K562 (cell line): ENCODE measurements around the gene EIF1. TPM values are rescaled to one million over a fixed set of nuclear protein-coding genes. Genes with fewer than 3 reads are reported as not detected.

ENCODE experiments used
- CCAR2 ChIP-seq: fragments of 200-400 bp; formaldehyde crosslinking; IDR thresholded peaks from 2 replicates; pipeline ENCODE4 v1.6.1; 2017; ENCODE audit warnings: mild to moderate bottlenecking, low read depth, low read length
- E2F8 ChIP-seq: fragments of 450-650 bp; IDR thresholded peaks from 2 replicates; pipeline ENCODE4 v1.7.1; 2018; ENCODE audit warnings: mild to moderate bottlenecking, low read depth; ENCODE audit not compliant: partially characterized antibody
- ELF2 ChIP-seq: fragments of 250-450 bp; sonication (Bioruptor Pico); IDR thresholded peaks from 2 replicates; pipeline ENCODE4 v1.5.0; 2021; ENCODE audit warnings: mild to moderate bottlenecking
- POLR3G ChIP-seq: IDR thresholded peaks from 2 replicates; pipeline ENCODE4 v1.6.1; 2011; ENCODE audit not compliant: insufficient read length, insufficient replicate concordance; ENCODE audit errors: extremely low read depth
- SIRT6 ChIP-seq: IDR thresholded peaks from one replicate; pipeline ENCODE4 v1.6.1; 2012; ENCODE audit warnings: low read depth, mild to moderate bottlenecking, control low read depth, inconsistent platforms, low read length, moderate library complexity
- USF2 ChIP-seq: sonication (generic); formaldehyde crosslinking; IDR thresholded peaks from 2 replicates; pipeline ENCODE4 v1.5.0; 2020; ENCODE audit warnings: missing genetic modification reagents
- ZBTB8A ChIP-seq: fragments of 450-650 bp; IDR thresholded peaks from 2 replicates; pipeline ENCODE4 v1.6.1; 2018; ENCODE audit warnings: mild to moderate bottlenecking, moderate library complexity; ENCODE audit not compliant: partially characterized antibody
- ZNF764 ChIP-seq: fragments of 250-450 bp; sonication (Bioruptor Pico); IDR thresholded peaks from 2 replicates; pipeline ENCODE4 v1.4.0; 2020; ENCODE audit warnings: low read depth, mild to moderate bottlenecking, moderate library complexity
- polyA plus RNA-seq, 8 experiments: library from polyadenylated mRNA; depleted of rRNA in 4 of 8; stranded (reverse) in 5 of 8; unstranded in 3 of 8; fragments of >200 nt; fragmentation: Nextera tagmentation in 2 of 8; fragmentation: Illumina TruSeq in 1 of 8; extraction: Ambion mirVana in 2 of 8; extraction: Trizol in 1 of 8; gene quantifications; 2 replicates each; pipeline versions ENCODE4 v1.2.1 to v1.2.3, GENCODE V29; 2011 to 2014; ENCODE audit warnings: inconsistent platforms in 1 of 8, missing spikeins in 1 of 8
- total RNA-seq, 7 experiments: library from RNA; depleted of rRNA in 6 of 7; stranded (reverse); fragments of >200 nt in 6 of 7; fragmentation: Illumina TruSeq in 2 of 7; extraction: Trizol in 2 of 7; gene quantifications; 2 replicates each; pipeline versions ENCODE4 v1.2.1 to v1.2.3, GENCODE V29; 2011 to 2021; ENCODE audit warnings: low replicate concordance in 1 of 7
- TF ChIP-seq, protein P1 (sequence below): IDR thresholded peaks from 2 replicates; pipeline ENCODE4 v1.6.1; 2016; ENCODE audit warnings: missing genetic modification characterization, missing compliant biosample characterization
- TF ChIP-seq, protein P2 (sequence below): fragments of 450-650 bp; IDR thresholded peaks from 2 replicates; pipeline ENCODE4 v1.6.1; 2016; ENCODE audit warnings: low read depth
- TF ChIP-seq, protein P3 (sequence below), 2 experiments: fragments of 450-650 bp; IDR thresholded peaks; 2 replicates each; pipeline ENCODE4 v1.6.1; 2016

Gene EIF1
- total and polyA plus RNA-seq, 9 of the 15 experiments (the other 6 are each of a cell fraction or from before 2014, with no cell fraction given), result 67.0 to 1,204 (median 320) TPM

DNA sequence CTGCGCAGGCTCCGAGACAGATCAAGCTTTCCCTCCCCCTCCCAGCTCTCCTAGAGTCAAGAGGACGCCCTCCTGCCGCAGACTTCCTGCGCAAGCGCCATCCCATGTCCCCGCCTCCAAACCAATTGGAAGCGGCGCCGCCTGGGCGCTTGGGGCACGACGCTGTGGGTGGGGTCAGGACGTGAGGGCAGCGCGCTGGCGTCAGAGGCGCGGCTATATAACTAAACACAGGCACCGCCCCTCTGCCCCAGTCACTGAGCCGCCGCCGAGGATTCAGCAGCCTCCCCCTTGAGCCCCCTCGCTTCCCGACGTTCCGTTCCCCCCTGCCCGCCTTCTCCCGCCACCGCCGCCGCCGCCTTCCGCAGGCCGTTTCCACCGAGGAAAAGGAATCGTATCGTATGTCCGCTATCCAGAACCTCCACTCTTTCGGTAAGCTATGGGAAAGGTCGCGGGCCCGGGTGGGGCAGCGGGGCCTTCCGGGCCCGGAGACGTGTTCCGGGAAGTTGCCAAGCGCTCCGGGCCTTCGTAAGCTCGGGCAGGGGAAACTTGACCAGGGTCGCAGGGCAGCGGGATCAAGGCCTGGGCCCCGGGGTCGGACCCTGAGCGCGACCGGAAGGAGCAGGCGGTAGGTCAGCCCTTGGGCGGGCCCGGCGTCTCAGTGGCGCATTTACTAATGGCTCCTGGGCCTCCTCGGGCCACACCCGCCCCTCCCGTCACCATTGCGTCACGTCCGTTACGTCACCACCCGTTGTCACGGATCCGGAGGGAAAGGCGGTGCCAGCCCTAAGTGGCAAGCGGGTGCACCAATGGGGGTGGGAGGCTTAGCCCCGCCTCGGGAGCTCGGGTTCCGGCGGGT is at the start of gene EIF1 (continued):
- TF ChIP-seq, protein P1, sequence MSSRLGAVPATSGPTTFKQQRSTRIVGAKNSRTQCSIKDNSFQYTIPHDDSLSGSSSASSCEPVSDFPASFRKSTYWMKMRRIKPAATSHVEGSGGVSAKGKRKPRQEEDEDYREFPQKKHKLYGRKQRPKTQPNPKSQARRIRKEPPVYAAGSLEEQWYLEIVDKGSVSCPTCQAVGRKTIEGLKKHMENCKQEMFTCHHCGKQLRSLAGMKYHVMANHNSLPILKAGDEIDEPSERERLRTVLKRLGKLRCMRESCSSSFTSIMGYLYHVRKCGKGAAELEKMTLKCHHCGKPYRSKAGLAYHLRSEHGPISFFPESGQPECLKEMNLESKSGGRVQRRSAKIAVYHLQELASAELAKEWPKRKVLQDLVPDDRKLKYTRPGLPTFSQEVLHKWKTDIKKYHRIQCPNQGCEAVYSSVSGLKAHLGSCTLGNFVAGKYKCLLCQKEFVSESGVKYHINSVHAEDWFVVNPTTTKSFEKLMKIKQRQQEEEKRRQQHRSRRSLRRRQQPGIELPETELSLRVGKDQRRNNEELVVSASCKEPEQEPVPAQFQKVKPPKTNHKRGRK (tag), result no peak
- TF ChIP-seq ZNF764, result no peak
- TF ChIP-seq ELF2, result peak; percentile 83
- TF ChIP-seq, protein P2, sequence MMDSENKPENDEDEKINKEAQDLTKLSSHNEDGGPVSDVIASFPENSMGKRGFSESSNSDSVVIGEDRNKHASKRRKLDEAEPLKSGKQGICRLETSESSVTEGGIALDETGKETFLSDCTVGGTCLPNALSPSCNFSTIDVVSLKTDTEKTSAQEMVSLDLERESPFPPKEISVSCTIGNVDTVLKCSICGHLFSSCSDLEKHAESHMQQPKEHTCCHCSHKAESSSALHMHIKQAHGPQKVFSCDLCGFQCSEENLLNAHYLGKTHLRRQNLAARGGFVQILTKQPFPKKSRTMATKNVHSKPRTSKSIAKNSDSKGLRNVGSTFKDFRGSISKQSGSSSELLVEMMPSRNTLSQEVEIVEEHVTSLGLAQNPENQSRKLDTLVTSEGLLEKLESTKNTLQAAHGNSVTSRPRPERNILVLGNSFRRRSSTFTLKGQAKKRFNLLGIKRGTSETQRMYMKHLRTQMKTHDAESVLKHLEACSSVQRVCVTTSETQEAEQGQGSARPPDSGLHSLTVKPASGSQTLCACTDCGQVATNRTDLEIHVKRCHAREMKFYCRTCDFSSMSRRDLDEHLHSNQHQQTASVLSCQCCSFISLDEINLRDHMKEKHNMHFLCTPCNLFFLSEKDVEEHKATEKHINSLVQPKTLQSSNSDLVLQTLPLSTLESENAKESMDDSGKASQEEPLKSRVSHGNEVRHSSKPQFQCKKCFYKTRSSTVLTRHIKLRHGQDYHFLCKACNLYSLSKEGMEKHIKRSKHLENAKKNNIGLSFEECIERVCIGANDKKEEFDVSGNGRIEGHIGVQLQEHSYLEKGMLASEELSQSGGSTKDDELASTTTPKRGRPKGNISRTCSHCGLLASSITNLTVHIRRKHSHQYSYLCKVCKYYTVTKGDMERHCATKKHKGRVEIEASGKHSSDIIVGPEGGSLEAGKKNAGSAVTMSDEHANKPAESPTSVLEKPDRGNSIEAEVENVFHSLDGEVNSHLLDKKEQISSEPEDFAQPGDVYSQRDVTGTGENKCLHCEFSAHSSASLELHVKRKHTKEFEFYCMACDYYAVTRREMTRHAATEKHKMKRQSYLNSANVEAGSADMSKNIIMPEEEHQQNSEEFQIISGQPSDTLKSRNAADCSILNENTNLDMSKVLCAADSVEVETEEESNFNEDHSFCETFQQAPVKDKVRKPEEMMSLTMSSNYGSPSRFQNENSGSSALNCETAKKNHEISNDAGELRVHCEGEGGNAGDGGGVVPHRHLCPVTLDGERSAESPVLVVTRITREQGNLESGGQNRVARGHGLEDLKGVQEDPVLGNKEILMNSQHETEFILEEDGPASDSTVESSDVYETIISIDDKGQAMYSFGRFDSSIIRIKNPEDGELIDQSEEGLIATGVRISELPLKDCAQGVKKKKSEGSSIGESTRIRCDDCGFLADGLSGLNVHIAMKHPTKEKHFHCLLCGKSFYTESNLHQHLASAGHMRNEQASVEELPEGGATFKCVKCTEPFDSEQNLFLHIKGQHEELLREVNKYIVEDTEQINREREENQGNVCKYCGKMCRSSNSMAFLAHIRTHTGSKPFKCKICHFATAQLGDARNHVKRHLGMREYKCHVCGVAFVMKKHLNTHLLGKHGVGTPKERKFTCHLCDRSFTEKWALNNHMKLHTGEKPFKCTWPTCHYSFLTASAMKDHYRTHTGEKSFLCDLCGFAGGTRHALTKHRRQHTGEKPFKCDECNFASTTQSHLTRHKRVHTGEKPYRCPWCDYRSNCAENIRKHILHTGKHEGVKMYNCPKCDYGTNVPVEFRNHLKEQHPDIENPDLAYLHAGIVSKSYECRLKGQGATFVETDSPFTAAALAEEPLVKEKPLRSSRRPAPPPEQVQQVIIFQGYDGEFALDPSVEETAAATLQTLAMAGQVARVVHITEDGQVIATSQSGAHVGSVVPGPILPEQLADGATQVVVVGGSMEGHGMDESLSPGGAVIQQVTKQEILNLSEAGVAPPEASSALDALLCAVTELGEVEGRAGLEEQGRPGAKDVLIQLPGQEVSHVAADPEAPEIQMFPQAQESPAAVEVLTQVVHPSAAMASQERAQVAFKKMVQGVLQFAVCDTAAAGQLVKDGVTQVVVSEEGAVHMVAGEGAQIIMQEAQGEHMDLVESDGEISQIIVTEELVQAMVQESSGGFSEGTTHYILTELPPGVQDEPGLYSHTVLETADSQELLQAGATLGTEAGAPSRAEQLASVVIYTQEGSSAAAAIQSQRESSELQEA, result no peak
- no peak for TF ChIP-seq POLR3G
- no peak for TF ChIP-seq USF2 (CRISPR knock-in tag)
- TF ChIP-seq CCAR2, result no peak
- TF ChIP-seq, protein P3, sequence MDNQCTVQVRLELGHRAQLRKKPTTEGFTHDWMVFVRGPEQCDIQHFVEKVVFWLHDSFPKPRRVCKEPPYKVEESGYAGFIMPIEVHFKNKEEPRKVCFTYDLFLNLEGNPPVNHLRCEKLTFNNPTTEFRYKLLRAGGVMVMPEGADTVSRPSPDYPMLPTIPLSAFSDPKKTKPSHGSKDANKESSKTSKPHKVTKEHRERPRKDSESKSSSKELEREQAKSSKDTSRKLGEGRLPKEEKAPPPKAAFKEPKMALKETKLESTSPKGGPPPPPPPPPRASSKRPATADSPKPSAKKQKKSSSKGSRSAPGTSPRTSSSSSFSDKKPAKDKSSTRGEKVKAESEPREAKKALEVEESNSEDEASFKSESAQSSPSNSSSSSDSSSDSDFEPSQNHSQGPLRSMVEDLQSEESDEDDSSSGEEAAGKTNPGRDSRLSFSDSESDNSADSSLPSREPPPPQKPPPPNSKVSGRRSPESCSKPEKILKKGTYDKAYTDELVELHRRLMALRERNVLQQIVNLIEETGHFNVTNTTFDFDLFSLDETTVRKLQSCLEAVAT (IDR thresholded peaks at IDR 0.05), result peak; percentile 96 to 98
- peak; percentile 76 for TF ChIP-seq E2F8
- TF ChIP-seq SIRT6, result no peak
- TF ChIP-seq ZBTB8A, result no peak
